GM23338 (cell line): ENCODE data around the gene SNAPC2. TPM values are rescaled to one million over a fixed set of nuclear protein-coding genes. Genes with fewer than 3 reads are reported as not detected.

Experiments used
- ATAC-seq: fragments of 200-7000 bp; cut with Tn5 transposase; 3 replicates; pipeline ENCODE4 v1.9.1; 2020
- DNase-seq: peaks from one replicate; pipeline ENCODE4 v3.0.0-alpha.2; 2015; ENCODE audit warnings: low spot score
- H2AFZ ChIP-seq: fragments of 200-600 bp; sonication (generic); 2 replicates; pipeline ENCODE4 v1.8.0; 2016; ENCODE audit warnings: antibody characterized with exemption, mild to moderate bottlenecking, moderate library complexity
- H3F3A ChIP-seq: fragments of 200-600 bp; sonication (generic); replicated peaks from 2 replicates; pipeline ENCODE4 v1.8.0; 2017; ENCODE audit warnings: antibody characterized with exemption, mixed run types, low read depth
- H3K27ac ChIP-seq: fragments of 200-600 bp; sonication (generic); 2 replicates; pipeline ENCODE4 v1.6.1; 2016; ENCODE audit warnings: low read depth
- H3K27me3 ChIP-seq: fragments of 200-600 bp; sonication (generic); 2 replicates; pipeline ENCODE4 v1.8.0; 2016; ENCODE audit warnings: mild to moderate bottlenecking, mixed run types, moderate library complexity; ENCODE audit not compliant: insufficient read depth
- H3K36me3 ChIP-seq: fragments of 200-600 bp; sonication (generic); 2 replicates; pipeline ENCODE4 v1.8.0; 2016; ENCODE audit warnings: mild to moderate bottlenecking; ENCODE audit not compliant: insufficient read depth
- H3K4me1 ChIP-seq: fragments of 200-600 bp; sonication (generic); 2 replicates; pipeline ENCODE4 v1.8.0; 2016; ENCODE audit warnings: mild to moderate bottlenecking, moderate library complexity; ENCODE audit not compliant: insufficient read depth
- H3K4me2 ChIP-seq: fragments of 200-600 bp; sonication (generic); 2 replicates; pipeline ENCODE4 v1.7.1; 2017; ENCODE audit warnings: mixed run types
- H3K4me3 ChIP-seq: fragments of 200-600 bp; sonication (generic); 2 replicates; pipeline ENCODE4 v1.6.1; 2016; ENCODE audit warnings: mixed run types
- H3K79me2 ChIP-seq: fragments of 200-600 bp; sonication (generic); replicated peaks from 2 replicates; pipeline ENCODE4 v1.8.0; 2017; ENCODE audit warnings: mild to moderate bottlenecking; ENCODE audit not compliant: insufficient read depth
- H3K9me2 ChIP-seq: fragments of 200-600 bp; sonication (generic); 2 replicates; pipeline ENCODE4 v1.8.0; 2017; ENCODE audit not compliant: insufficient read depth
- H4K20me1 ChIP-seq: fragments of 200-600 bp; sonication (generic); replicated peaks from 2 replicates; pipeline ENCODE4 v1.8.0; 2017; ENCODE audit warnings: mild to moderate bottlenecking; ENCODE audit not compliant: insufficient read depth
- H3K27ac Mint-ChIP-seq: 2 replicates; pipeline ENCODE4 v1.8.0; 2020; ENCODE audit warnings: inconsistent platforms, mild to moderate bottlenecking, moderate library complexity, mixed read lengths
- H3K27me3 Mint-ChIP-seq: 3 replicates; pipeline ENCODE4 v1.8.0; 2022; ENCODE audit warnings: low read depth, mild to moderate bottlenecking, moderate library complexity, mixed read lengths, inconsistent platforms; ENCODE audit not compliant: insufficient read depth, poor library complexity
- H3K36me3 Mint-ChIP-seq: 3 replicates; pipeline ENCODE4 v1.8.0; 2021; ENCODE audit warnings: low read depth, mild to moderate bottlenecking, inconsistent platforms, moderate library complexity, mixed read lengths
- H3K4me1 Mint-ChIP-seq: 3 replicates; pipeline ENCODE4 v1.8.0; 2020; ENCODE audit warnings: mild to moderate bottlenecking, inconsistent platforms, mixed read lengths
- H3K4me3 Mint-ChIP-seq: 3 replicates; pipeline ENCODE4 v1.8.0; 2021; ENCODE audit warnings: moderate library complexity, mild to moderate bottlenecking, inconsistent platforms, mixed read lengths
- H3K9me3 Mint-ChIP-seq: 3 replicates; pipeline ENCODE4 v1.8.0; 2020; ENCODE audit warnings: moderate library complexity, mild to moderate bottlenecking, inconsistent platforms, mixed read lengths
- EZH2phosphoT487 ChIP-seq: fragments of 200-600 bp; sonication (generic); IDR thresholded peaks from one replicate; pipeline ENCODE4 v1.8.1; 2018; ENCODE audit warnings: antibody characterized with exemption; ENCODE audit not compliant: unreplicated experiment
- STAT1 ChIP-seq: IDR thresholded peaks from one replicate; pipeline ENCODE4 v1.6.1; 2016; ENCODE audit warnings: antibody characterized with exemption; ENCODE audit not compliant: unreplicated experiment
- polyA plus RNA-seq: library from polyadenylated mRNA; unstranded; fragments of >200 nt; fragmentation: Nextera tagmentation; extraction: Ambion mirVana; gene quantifications from 2 replicates; pipeline ENCODE4 v1.2.1, GENCODE V29; 2016
- total RNA-seq: library from RNA; depleted of rRNA; stranded (reverse); fragments of >200 nt; shearing (Covaris generic); gene quantifications from 2 replicates; pipeline ENCODE4 v1.2.3, GENCODE V29; 2014
- TF ChIP-seq, protein P1 (sequence below): fragments of 250-450 bp; sonication (Bioruptor Pico); IDR thresholded peaks from 2 replicates; pipeline ENCODE4 v1.5.0; 2020; ENCODE audit warnings: mild to moderate bottlenecking, moderate library complexity
- TF ChIP-seq, protein P2 (sequence below): IDR thresholded peaks from one replicate; pipeline ENCODE4 v1.6.1; 2018; ENCODE audit warnings: antibody characterized with exemption; ENCODE audit not compliant: unreplicated experiment

SNAPC2 gene
- total and polyA plus RNA-seq, 2 experiments from 2014 or later: 17.1 to 25.1 TPM

DNA sequence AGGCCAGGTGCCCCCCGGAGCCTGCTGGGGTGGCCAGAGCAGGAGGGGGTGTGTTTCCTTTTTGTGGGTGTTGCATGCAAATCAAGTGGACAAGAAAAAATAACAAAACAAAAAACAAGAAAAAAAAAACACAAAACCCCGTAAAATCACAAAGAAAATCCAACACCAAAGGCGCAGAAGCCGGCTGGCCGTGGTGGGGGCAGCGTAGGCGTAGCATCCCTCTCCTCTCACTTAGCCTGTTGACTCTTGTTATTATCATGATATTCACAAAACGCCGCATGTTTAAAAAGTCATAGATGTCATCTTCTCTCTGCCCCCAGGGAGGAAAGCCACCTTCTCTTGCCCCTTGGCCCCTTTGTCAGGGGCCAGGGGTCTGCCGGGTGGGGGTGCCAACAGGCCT is 6.5 kb upstream of the SNAPC2 start:
- DNase-seq (no peak), ATAC-seq (no peak)
- peaks cover 43% of the 10 kb centered on the region for H3K27me3 Mint-ChIP-seq
- Histone ChIP-seq H3K36me3 (no peaks in the 10 kb centered on the region), H3K27ac (no peak overlapping the region), H3F3A (0 out of 2 replicates have a peak, but pooled peaks cover 8% of the 10 kb centered on the region), H3K4me2 (no peak overlapping the region), H3K4me1 (no peaks in the 10 kb centered on the region), H3K4me3 (no peak overlapping the region), H4K20me1 (peaks cover 5% of the 10 kb centered on the region; the same call in 1 of the 2 replicates), H2AFZ (no peak overlapping the region), H3K79me2 (no peaks in the 10 kb centered on the region), H3K27me3 (peaks cover 50% of the 10 kb centered on the region), H3K9me2 (no peaks in the 10 kb centered on the region)
- H3K36me3 Mint-ChIP-seq: peaks cover 17% of the 10 kb centered on the region
- peaks cover 2% of the 10 kb centered on the region; the same call in 1 of the 3 replicates for H3K9me3 Mint-ChIP-seq
- H3K4me3 Mint-ChIP-seq: no peak overlapping the region; the same call in 2 of the 3 replicates
- TF ChIP-seq STAT1 (no peak), EZH2phosphoT487 (no peak)
- TF ChIP-seq, protein P1, sequence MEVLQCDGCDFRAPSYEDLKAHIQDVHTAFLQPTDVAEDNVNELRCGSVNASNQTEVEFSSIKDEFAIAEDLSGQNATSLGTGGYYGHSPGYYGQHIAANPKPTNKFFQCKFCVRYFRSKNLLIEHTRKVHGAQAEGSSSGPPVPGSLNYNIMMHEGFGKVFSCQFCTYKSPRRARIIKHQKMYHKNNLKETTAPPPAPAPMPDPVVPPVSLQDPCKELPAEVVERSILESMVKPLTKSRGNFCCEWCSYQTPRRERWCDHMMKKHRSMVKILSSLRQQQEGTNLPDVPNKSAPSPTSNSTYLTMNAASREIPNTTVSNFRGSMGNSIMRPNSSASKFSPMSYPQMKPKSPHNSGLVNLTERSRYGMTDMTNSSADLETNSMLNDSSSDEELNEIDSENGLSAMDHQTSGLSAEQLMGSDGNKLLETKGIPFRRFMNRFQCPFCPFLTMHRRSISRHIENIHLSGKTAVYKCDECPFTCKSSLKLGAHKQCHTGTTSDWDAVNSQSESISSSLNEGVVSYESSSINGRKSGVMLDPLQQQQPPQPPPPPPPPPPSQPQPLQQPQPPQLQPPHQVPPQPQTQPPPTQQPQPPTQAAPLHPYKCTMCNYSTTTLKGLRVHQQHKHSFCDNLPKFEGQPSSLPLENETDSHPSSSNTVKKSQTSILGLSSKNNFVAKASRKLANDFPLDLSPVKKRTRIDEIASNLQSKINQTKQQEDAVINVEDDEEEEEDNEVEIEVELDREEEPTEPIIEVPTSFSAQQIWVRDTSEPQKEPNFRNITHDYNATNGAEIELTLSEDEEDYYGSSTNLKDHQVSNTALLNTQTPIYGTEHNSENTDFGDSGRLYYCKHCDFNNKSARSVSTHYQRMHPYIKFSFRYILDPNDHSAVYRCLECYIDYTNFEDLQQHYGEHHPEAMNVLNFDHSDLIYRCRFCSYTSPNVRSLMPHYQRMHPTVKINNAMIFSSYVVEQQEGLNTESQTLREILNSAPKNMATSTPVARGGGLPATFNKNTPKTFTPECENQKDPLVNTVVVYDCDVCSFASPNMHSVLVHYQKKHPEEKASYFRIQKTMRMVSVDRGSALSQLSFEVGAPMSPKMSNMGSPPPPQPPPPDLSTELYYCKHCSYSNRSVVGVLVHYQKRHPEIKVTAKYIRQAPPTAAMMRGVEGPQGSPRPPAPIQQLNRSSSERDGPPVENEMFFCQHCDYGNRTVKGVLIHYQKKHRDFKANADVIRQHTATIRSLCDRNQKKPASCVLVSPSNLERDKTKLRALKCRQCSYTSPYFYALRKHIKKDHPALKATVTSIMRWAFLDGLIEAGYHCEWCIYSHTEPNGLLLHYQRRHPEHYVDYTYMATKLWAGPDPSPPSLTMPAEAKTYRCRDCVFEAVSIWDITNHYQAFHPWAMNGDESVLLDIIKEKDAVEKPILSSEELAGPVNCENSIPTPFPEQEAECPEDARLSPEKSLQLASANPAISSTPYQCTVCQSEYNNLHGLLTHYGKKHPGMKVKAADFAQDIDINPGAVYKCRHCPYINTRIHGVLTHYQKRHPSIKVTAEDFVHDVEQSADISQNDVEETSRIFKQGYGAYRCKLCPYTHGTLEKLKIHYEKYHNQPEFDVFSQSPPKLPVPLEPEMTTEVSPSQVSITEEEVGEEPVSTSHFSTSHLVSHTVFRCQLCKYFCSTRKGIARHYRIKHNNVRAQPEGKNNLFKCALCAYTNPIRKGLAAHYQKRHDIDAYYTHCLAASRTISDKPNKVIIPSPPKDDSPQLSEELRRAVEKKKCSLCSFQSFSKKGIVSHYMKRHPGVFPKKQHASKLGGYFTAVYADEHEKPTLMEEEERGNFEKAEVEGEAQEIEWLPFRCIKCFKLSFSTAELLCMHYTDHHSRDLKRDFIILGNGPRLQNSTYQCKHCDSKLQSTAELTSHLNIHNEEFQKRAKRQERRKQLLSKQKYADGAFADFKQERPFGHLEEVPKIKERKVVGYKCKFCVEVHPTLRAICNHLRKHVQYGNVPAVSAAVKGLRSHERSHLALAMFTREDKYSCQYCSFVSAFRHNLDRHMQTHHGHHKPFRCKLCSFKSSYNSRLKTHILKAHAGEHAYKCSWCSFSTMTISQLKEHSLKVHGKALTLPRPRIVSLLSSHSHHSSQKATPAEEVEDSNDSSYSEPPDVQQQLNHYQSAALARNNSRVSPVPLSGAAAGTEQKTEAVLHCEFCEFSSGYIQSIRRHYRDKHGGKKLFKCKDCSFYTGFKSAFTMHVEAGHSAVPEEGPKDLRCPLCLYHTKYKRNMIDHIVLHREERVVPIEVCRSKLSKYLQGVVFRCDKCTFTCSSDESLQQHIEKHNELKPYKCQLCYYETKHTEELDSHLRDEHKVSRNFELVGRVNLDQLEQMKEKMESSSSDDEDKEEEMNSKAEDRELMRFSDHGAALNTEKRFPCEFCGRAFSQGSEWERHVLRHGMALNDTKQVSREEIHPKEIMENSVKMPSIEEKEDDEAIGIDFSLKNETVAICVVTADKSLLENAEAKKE: no peak
- TF ChIP-seq, protein P2, sequence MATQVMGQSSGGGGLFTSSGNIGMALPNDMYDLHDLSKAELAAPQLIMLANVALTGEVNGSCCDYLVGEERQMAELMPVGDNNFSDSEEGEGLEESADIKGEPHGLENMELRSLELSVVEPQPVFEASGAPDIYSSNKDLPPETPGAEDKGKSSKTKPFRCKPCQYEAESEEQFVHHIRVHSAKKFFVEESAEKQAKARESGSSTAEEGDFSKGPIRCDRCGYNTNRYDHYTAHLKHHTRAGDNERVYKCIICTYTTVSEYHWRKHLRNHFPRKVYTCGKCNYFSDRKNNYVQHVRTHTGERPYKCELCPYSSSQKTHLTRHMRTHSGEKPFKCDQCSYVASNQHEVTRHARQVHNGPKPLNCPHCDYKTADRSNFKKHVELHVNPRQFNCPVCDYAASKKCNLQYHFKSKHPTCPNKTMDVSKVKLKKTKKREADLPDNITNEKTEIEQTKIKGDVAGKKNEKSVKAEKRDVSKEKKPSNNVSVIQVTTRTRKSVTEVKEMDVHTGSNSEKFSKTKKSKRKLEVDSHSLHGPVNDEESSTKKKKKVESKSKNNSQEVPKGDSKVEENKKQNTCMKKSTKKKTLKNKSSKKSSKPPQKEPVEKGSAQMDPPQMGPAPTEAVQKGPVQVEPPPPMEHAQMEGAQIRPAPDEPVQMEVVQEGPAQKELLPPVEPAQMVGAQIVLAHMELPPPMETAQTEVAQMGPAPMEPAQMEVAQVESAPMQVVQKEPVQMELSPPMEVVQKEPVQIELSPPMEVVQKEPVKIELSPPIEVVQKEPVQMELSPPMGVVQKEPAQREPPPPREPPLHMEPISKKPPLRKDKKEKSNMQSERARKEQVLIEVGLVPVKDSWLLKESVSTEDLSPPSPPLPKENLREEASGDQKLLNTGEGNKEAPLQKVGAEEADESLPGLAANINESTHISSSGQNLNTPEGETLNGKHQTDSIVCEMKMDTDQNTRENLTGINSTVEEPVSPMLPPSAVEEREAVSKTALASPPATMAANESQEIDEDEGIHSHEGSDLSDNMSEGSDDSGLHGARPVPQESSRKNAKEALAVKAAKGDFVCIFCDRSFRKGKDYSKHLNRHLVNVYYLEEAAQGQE: no peak
- peaks cover 6% of the 10 kb centered on the region; the same call in 2 of the 3 replicates for H3K4me1 Mint-ChIP-seq
- H3K27ac Mint-ChIP-seq: no peak overlapping the region
